ENCODE data around the gene ANGPT4. TPM values are rescaled to one million over a fixed set of nuclear protein-coding genes. Genes with fewer than 3 reads are reported as not detected.

The ANGPT4 gene
- total RNA-seq, 2 donors from 2014 or later, result 0.11 TPM; not detected in 1

- H3K4me1 ChIP-seq, result no peaks in the 10 kb centered on the region
- H3K36me3 ChIP-seq, result no peaks in the 10 kb centered on the region
- H3K27ac ChIP-seq, result no peak overlapping the region
- no peak for DNase-seq (ENCODE audit: low spot score)
- no peak overlapping the region for H3K4me3 ChIP-seq
- no peaks in the 10 kb centered on the region for H3K9me3 ChIP-seq
- TF ChIP-seq, protein P1, sequence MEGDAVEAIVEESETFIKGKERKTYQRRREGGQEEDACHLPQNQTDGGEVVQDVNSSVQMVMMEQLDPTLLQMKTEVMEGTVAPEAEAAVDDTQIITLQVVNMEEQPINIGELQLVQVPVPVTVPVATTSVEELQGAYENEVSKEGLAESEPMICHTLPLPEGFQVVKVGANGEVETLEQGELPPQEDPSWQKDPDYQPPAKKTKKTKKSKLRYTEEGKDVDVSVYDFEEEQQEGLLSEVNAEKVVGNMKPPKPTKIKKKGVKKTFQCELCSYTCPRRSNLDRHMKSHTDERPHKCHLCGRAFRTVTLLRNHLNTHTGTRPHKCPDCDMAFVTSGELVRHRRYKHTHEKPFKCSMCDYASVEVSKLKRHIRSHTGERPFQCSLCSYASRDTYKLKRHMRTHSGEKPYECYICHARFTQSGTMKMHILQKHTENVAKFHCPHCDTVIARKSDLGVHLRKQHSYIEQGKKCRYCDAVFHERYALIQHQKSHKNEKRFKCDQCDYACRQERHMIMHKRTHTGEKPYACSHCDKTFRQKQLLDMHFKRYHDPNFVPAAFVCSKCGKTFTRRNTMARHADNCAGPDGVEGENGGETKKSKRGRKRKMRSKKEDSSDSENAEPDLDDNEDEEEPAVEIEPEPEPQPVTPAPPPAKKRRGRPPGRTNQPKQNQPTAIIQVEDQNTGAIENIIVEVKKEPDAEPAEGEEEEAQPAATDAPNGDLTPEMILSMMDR (IDR thresholded peaks at IDR 0.05), result no peak
- no peaks in the 10 kb centered on the region for H3K27me3 ChIP-seq
Measured at GRCh38 chr20:946826-947225, 30.7 kb upstream of the ANGPT4 start.

- no peaks in the 10 kb centered on the region for H3K9me3 ChIP-seq
Measured at GRCh38 chr20:945841-946240, 29.7 kb upstream of the ANGPT4 start.

GRCh38 chr20:944774-945410 lies 28.8 kb upstream of the ANGPT4 start:
- no peaks in the 10 kb centered on the region for H3K9me3 ChIP-seq
- no peak overlapping the region for H3K4me3 ChIP-seq
- no peak for DNase-seq (ENCODE audit: low spot score)
- no peaks in the 10 kb centered on the region for H3K27me3 ChIP-seq
- H3K36me3 ChIP-seq, result no peaks in the 10 kb centered on the region
- TF ChIP-seq, protein P1 (IDR thresholded peaks at IDR 0.05), result no peak
- no peaks in the 10 kb centered on the region for H3K4me1 ChIP-seq
- H3K27ac ChIP-seq, result no peak overlapping the region

More at GRCh38 chr20:945841-946240, 29.7 kb upstream of the ANGPT4 start:
- no peaks in the 10 kb centered on the region for H3K4me1 ChIP-seq
- H3K36me3 ChIP-seq, result no peaks in the 10 kb centered on the region
- DNase-seq (ENCODE audit: low spot score), result no peak
- TF ChIP-seq, protein P1 (IDR thresholded peaks at IDR 0.05), result no peak
- no peaks in the 10 kb centered on the region for H3K27me3 ChIP-seq
- no peak overlapping the region for H3K4me3 ChIP-seq
- no peak overlapping the region for H3K27ac ChIP-seq

- no peak for DNase-seq (ENCODE audit: low spot score)
- no peak overlapping the region for H3K27ac ChIP-seq
- no peaks in the 10 kb centered on the region for H3K9me3 ChIP-seq
- no peak overlapping the region for H3K4me3 ChIP-seq
- H3K36me3 ChIP-seq, result no peaks in the 10 kb centered on the region
- H3K27me3 ChIP-seq, result no peaks in the 10 kb centered on the region
- no peaks in the 10 kb centered on the region for H3K4me1 ChIP-seq
- TF ChIP-seq, protein P1 (IDR thresholded peaks at IDR 0.05), result no peak
Measured at GRCh38 chr20:944148-944547, 28.0 kb upstream of the ANGPT4 start.

DNA sequence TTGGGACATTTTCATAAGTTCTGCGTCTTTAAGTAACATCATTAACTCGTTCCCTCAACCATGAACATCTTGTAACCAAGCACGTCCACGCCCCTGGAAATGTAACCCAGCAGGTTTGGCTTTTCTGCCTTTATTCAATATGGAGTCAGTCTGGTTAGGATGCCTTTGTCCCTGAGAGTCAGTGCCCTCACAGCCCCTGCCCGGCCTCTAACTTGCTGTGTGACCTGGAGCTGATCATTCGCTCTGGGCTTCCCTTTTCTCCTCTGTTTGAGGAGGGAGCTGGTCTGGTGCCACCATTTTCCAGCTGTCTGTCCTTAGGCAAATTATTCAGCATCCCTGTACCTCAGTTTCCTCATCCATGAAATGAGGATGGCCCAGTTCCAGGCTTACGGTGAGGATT lies 26.5 kb upstream of the ANGPT4 start:
- TF ChIP-seq, protein P1 (IDR thresholded peaks at IDR 0.05), result no peak
- Histone ChIP-seq H3K27me3 (no peaks in the 10 kb centered on the region), H3K4me3 (no peak overlapping the region), H3K9me3 (no peaks in the 10 kb centered on the region), H3K4me1 (no peaks in the 10 kb centered on the region), H3K36me3 (no peaks in the 10 kb centered on the region), H3K27ac (no peak overlapping the region)
- no peak for DNase-seq (ENCODE audit: low spot score)

- DNase-seq (ENCODE audit: low spot score), result no peak
- H3K27ac ChIP-seq, result no peak overlapping the region
- H3K4me1 ChIP-seq, result no peaks in the 10 kb centered on the region
- H3K36me3 ChIP-seq, result no peaks in the 10 kb centered on the region
- TF ChIP-seq, protein P1 (IDR thresholded peaks at IDR 0.05), result no peak
- no peaks in the 10 kb centered on the region for H3K9me3 ChIP-seq
- H3K27me3 ChIP-seq, result no peaks in the 10 kb centered on the region
- H3K4me3 ChIP-seq, result no peak overlapping the region
Measured at GRCh38 chr20:940926-941325, 24.8 kb upstream of the ANGPT4 start.
